HepG2 (cell line): ENCODE measurements around the gene ATG16L2. TPM values are rescaled to one million over a fixed set of nuclear protein-coding genes. Genes with fewer than 3 reads are reported as not detected.

Experiments used
- BCL6 ChIP-seq: IDR thresholded peaks from 2 replicates; pipeline ENCODE4 v1.6.1; 2016; ENCODE audit warnings: missing genetic modification reagents, missing compliant biosample characterization
- EZH2 ChIP-seq: conservative IDR thresholded peaks from 2 replicates; pipeline ENCODE4 v1.6.1; 2012; ENCODE audit warnings: mild to moderate bottlenecking, low read depth, low read length, moderate library complexity
- HIC2 ChIP-seq: sonication (generic); formaldehyde crosslinking; IDR thresholded peaks from 2 replicates; pipeline ENCODE4 v1.9.0; 2022; ENCODE audit warnings: low read depth, missing genetic modification reagents
- HOXA5 ChIP-seq: sonication (generic); formaldehyde crosslinking; IDR thresholded peaks from 2 replicates; pipeline ENCODE4 v1.4.0; 2020; ENCODE audit warnings: missing genetic modification reagents
- MXI1 ChIP-seq: IDR thresholded peaks from 3 replicates; pipeline ENCODE4 v1.6.1; 2012; ENCODE audit warnings: low read depth, low read length, inconsistent platforms, borderline replicate concordance
- PATZ1 ChIP-seq: sonication (generic); formaldehyde crosslinking; IDR thresholded peaks from 2 replicates; pipeline ENCODE4 v1.4.0; 2020; ENCODE audit warnings: missing genetic modification reagents
- PAWR ChIP-seq: sonication (generic); formaldehyde crosslinking; IDR thresholded peaks from 2 replicates; pipeline ENCODE4 v1.4.0; 2020; ENCODE audit warnings: missing genetic modification reagents, mild to moderate bottlenecking, borderline replicate concordance
- RCOR2 ChIP-seq: IDR thresholded peaks from 2 replicates; pipeline ENCODE4 v1.6.1; 2016; ENCODE audit warnings: missing biosample characterization, missing genetic modification reagents
- SP140L ChIP-seq: sonication (generic); formaldehyde crosslinking; IDR thresholded peaks from 2 replicates; pipeline ENCODE4 v1.4.0; 2020; ENCODE audit warnings: missing genetic modification reagents, borderline replicate concordance
- ZFP36 ChIP-seq: fragments of 150-350 bp; IDR thresholded peaks from 2 replicates; pipeline ENCODE4 v1.6.1; 2018; ENCODE audit warnings: borderline replicate concordance, low read length, low read depth; ENCODE audit not compliant: partially characterized antibody
- ZMYM2 ChIP-seq: sonication (generic); formaldehyde crosslinking; IDR thresholded peaks from 2 replicates; pipeline ENCODE4 v1.8.0; 2022; ENCODE audit warnings: mild to moderate bottlenecking, missing genetic modification reagents
- ZNF256 ChIP-seq: sonication (generic); formaldehyde crosslinking; conservative IDR thresholded peaks from 2 replicates; pipeline ENCODE4 v1.4.0; 2020; ENCODE audit warnings: missing genetic modification reagents
- ZNF34 ChIP-seq: sonication (generic); formaldehyde crosslinking; IDR thresholded peaks from 2 replicates; pipeline ENCODE4 v1.4.0; 2020; ENCODE audit warnings: mild to moderate bottlenecking, missing genetic modification reagents, borderline replicate concordance
- ZNF552 ChIP-seq: sonication (generic); formaldehyde crosslinking; IDR thresholded peaks from 2 replicates; pipeline ENCODE4 v1.9.0; 2022; ENCODE audit warnings: missing genetic modification reagents, mild to moderate bottlenecking, borderline replicate concordance
- ZNF616 ChIP-seq: sonication (generic); formaldehyde crosslinking; IDR thresholded peaks from 2 replicates; pipeline ENCODE4 v1.5.0; 2020; ENCODE audit warnings: low read depth, mild to moderate bottlenecking, missing genetic modification reagents
- ZNF691 ChIP-seq: sonication (generic); formaldehyde crosslinking; IDR thresholded peaks from 2 replicates; pipeline ENCODE4 v1.4.0; 2020; ENCODE audit warnings: missing genetic modification reagents, low read depth, mild to moderate bottlenecking, borderline replicate concordance
- ZNF737 ChIP-seq: sonication (generic); formaldehyde crosslinking; IDR thresholded peaks from 2 replicates; pipeline ENCODE4 v1.5.0; 2020; ENCODE audit warnings: missing genetic modification reagents, mild to moderate bottlenecking, borderline replicate concordance
- polyA plus RNA-seq, 8 experiments: library from polyadenylated mRNA; depleted of rRNA in 3 of 8; stranded (reverse) in 7 of 8; unstranded in 1 of 8; fragments of >200 nt; fragmentation: Illumina TruSeq in 4 of 8; extraction: Trizol in 4 of 8; gene quantifications; 2 replicates each; pipeline versions ENCODE4 v1.2.1 to v1.2.3, GENCODE V29; 2011 to 2016; ENCODE audit warnings: low read depth in 4 of 8, missing spikeins in 1 of 8, mixed read lengths in 1 of 8; ENCODE audit not compliant: insufficient read depth in 1 of 8
- total RNA-seq, 5 experiments: library from RNA; depleted of rRNA; stranded (reverse); fragments of >200 nt; fragmentation: Illumina TruSeq; extraction: Trizol; gene quantifications; 2 replicates each; pipeline ENCODE4 v1.2.3, GENCODE V29; 2016; ENCODE audit warnings: low read depth in 1 of 5
- TF ChIP-seq, protein P1 (sequence below): sonication (generic); formaldehyde crosslinking; IDR thresholded peaks from 2 replicates; pipeline ENCODE4 v1.4.0; 2020; ENCODE audit warnings: missing genetic modification reagents, borderline replicate concordance
- TF ChIP-seq, protein P2 (sequence below): sonication (generic); formaldehyde crosslinking; IDR thresholded peaks from 2 replicates; pipeline ENCODE4 v1.5.0; 2020; ENCODE audit warnings: missing genetic modification reagents, mild to moderate bottlenecking, borderline replicate concordance

Gene ATG16L2
- total and polyA plus RNA-seq, 2 of the 13 experiments (the other 11 are each of a cell fraction or from before 2014, with no cell fraction given): 6.2 to 14.8 TPM

DNA sequence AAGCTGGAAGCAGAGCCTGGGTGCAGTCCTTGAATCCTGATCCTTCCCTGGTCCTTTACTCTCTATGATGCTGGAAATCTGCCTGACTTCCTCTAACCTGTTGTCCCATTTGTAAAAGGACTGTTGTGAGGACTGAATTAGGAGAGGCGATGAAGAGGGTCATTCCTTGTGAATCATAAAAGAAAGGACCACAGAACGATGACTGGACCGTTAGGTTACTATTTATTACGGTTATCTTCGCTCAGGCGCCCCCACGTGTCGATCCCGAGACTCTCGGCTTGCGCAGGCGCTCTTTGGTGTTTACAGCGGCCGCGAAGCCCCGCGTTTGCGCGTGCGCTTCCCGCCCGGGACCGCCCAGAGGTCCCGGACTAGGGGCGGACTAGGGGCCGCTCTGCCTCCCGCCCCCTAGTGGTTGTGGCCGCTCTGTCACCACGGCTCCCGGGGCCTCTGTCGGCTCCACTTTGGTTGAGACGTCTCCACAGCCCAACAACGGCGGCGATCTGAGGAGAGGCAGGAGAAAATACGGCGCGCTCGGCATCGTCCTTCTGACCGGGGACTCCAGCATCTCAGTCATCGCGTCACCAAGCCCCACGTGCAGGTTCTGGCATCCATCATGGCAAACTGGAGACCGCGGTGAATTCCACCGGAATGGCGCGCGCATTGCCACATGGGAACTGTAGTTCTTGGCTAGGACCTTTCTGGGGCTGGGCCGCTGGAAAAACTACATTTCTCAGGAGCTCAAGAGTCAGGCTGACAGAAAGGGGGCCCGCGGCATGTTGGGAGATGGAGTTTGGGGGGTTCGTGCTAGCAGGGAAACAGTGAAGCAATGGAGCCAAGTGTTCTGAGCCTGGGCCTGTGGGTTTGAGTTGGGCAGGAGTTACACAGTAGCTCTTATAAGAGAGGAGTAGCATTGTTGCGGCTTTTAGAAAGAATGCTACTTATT lies 20.5 kb upstream of the ATG16L2 start, which contains the start of gene STARD10 (continued):
- TF ChIP-seq ZNF616 (CRISPR knock-in tag) (no peak), ZFP36 (no peak), ZMYM2 (CRISPR knock-in tag) (no peak), HIC2 (CRISPR knock-in tag) (no peak; the same call in 1 of the 2 replicates), SP140L (CRISPR knock-in tag) (no peak), ZNF256 (CRISPR knock-in tag) (0 out of 2 replicates have a peak, but pooled peaks have one; percentile 8), BCL6 (CRISPR knock-in tag) (no peak), HOXA5 (CRISPR knock-in tag) (peak; percentile 74; the same call in 1 of the 2 replicates), ZNF34 (CRISPR knock-in tag) (no peak), ZNF737 (CRISPR knock-in tag) (no peak), ZNF552 (CRISPR knock-in tag) (no peak), RCOR2 (CRISPR knock-in tag) (no peak), MXI1 (peak; percentile 87; the same call in 2 of the 3 replicates), EZH2 (no peak), PAWR (CRISPR knock-in tag) (no peak), ZNF691 (CRISPR knock-in tag) (no peak), PATZ1 (CRISPR knock-in tag) (peak; percentile 55)
- TF ChIP-seq, protein P1, sequence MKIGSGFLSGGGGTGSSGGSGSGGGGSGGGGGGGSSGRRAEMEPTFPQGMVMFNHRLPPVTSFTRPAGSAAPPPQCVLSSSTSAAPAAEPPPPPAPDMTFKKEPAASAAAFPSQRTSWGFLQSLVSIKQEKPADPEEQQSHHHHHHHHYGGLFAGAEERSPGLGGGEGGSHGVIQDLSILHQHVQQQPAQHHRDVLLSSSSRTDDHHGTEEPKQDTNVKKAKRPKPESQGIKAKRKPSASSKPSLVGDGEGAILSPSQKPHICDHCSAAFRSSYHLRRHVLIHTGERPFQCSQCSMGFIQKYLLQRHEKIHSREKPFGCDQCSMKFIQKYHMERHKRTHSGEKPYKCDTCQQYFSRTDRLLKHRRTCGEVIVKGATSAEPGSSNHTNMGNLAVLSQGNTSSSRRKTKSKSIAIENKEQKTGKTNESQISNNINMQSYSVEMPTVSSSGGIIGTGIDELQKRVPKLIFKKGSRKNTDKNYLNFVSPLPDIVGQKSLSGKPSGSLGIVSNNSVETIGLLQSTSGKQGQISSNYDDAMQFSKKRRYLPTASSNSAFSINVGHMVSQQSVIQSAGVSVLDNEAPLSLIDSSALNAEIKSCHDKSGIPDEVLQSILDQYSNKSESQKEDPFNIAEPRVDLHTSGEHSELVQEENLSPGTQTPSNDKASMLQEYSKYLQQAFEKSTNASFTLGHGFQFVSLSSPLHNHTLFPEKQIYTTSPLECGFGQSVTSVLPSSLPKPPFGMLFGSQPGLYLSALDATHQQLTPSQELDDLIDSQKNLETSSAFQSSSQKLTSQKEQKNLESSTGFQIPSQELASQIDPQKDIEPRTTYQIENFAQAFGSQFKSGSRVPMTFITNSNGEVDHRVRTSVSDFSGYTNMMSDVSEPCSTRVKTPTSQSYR (CRISPR knock-in tag): no peak
- TF ChIP-seq, protein P2, sequence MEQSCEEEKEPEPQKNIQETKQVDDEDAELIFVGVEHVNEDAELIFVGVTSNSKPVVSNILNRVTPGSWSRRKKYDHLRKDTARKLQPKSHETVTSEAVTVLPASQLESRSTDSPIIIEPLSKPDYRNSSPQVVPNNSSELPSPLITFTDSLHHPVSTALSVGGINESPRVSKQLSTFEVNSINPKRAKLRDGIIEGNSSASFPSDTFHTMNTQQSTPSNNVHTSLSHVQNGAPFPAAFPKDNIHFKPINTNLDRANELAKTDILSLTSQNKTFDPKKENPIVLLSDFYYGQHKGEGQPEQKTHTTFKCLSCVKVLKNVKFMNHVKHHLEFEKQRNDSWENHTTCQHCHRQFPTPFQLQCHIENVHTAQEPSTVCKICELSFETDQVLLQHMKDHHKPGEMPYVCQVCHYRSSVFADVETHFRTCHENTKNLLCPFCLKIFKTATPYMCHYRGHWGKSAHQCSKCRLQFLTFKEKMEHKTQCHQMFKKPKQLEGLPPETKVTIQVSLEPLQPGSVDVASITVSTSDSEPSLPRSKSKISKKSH (CRISPR knock-in tag): no peak
